SKM-1 (cell line): ENCODE data around the gene CPPED1.

Source experiments
- DNase-seq: peaks from one replicate; lab custom pipeline; 2025; ENCODE audit not compliant: unreplicated experiment; lab: John Stamatoyannopoulos, UW

CPPED1 gene

DNA sequence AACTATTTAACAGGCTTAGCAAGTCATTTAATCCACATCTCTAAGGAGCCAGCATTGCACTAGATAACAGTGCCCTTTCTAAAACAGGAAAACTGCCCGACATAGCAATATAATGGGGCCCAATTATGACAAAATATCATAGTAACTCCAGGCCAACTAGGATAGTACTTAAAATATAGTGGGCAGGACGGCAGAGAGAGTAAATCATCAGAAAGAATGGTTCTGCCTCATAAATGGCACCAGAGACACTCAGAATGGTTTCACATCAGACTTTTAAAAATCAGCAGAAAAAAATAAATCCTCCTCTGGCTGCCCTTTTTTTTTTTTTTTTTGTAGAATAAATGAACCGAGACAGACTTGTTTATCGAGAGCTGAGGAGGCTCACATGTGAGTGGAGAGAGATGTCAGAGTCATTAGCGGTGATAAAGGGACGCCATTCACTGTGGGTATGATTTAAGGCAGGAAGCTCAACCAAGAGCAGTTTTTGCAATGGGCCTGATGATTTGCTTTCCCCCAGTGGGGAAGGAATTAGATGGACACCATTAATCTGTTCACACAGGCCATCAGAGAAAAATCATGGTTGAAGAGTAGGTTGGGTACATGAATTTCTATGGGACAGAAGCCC is 62.6 kb downstream of the CPPED1 start:
- no peak for DNase-seq

DNA sequence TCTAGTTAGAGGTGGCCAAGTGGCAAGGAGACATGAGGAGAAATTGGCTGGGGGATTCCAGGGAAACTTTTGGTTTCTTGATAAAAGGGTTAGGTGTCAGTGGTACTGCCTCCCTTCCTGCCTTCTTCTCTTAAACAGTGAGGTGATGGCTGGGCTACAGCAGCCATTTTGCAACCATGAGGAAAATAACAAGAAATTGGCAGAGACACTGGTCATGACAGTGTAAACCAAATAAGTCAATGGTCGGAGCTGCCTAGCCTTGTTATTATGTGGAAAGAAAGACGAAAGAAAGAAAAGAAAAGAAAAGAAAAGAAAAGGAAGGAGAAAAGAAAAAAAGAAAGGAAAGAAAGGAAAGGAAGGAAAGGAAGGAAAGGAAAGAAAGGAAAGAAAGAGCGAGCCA is 63.9 kb downstream of the CPPED1 start:
- no peak for DNase-seq

DNA sequence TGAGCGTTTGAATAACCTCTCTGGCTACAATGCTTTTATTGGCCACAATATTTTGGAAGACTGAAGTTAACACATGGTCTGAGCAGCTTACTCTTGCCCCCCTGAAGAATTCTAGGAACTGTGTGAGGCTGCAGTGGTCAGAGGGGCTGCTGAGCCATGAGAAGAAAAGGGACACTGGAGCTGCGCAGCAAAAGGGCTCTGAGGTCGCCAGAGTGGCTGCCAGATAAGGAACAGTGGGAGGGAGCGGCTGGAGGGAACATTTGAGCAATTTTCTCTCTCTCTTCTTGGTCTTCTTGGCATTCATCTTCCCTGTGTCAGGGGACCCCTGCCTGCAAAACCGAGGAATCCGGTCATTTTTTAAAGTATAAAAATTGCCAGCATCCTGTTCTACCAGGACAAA is 66.1 kb downstream of the CPPED1 start:
- DNase-seq, result no peak

DNA sequence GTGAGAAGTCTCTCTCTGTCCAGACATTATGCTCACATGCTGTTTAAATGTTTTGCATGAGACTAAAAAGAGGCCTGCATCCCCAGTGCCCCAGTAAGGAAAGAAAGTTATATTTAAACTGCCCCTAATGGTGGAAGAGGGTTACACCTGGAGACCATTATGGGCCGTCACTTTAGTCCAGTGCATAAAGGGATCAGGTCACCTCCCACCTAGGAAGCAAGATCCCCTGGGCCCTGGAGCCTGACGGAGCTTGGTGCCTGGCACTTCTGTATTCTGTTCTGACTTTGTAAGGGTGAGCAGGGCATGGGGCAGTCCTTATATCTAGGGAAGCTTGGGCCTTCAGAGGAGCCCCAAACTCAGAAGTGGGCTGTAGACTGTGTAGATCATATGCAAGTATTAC is 67.9 kb downstream of the CPPED1 start:
- no peak for DNase-seq

DNA sequence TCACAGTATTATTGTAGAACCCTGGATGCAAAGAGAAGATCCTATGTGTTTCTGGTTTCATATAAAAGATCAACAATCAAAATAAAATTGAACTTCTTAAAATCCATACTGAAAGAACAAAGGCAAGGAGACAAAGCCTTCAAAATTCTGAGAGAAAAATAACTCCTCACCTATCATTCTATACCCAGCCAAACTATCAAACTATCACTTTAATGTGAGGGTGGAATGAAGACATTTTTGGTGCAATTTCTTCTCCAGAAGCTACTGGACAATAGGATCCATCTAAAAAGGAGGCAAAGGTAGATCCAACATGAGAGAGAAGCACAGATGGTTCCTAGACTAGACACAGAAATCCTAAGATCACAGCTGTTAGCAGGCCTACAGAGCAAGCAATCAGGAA is 71.1 kb downstream of the CPPED1 start:
- DNase-seq, result no peak

DNA sequence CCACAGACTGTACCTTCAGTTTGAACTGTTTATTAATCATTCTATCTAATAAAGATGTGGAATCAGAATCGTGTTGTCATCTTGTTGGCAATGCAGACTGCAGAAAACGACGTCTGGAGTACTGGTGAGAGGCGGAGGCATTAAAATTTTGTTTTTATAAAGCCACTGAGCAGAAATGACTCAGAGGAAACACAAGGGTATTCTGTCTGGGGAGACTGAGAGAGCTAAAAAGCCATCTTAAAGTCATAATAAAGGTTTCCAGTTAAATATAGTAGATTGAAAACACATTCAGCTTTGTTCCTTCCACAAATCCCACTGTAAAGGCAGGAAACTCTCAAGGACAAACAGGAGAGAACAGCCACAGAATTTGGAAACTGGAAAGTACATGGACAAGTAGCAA is 74.2 kb downstream of the CPPED1 start:
- no peak for DNase-seq

DNA sequence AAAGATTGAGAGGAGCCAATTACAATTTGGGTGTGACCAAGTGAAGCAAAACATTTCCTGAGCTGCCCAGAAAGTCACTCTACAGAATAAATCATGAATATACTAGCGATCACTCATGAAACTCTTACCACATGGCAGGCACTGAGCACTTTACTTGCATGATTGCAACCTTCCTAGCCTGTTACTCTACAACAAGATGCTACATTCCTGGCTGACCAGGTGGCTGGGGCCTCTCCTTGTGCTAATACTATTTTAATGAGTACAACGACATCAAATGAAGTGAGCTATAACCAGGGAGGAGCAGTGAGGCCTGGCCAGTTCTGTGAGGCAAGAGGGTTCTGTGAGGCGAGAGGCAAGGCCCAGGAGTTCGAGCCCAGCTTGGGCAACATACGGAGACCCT is 75.2 kb downstream of the CPPED1 start:
- no peak for DNase-seq

DNA sequence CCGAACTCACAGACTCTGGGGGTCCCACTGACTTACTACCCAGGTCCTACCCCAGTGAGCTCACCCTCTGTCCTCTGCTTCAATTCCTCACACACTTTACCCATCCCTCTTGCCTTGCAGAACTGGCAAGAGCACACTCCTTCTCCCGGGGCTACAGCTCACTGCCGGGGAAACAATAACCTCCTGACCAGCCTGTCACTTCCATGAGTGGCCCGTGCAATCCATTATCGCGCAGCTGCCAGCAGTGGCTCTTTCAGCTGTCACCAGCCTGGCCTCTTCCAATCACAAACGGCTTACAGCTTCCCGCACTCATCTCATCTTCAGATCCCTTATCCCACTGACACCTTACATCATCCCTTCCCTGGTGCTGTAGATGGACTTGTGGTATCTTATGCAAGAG is 79.5 kb downstream of the CPPED1 start:
- DNase-seq, result no peak

DNA sequence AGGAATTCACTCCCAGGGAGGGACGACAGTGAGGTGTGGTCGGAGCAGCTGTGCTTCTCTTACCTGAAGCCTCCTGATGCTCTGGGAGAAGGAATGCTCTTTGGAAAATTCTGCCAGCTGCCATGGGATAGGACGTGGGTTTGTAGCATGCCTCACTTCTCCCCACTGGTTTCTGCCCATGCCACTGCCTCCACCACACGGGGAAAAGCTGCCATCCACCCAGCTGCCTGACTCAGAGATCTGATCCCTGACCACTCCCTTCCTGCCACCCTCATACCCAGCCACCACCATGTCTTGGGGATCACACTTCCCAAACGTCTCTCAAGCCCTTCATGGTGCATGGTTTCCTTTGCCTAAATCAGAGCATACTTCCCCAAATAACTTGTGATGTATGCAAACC is 80.0 kb downstream of the CPPED1 start:
- DNase-seq, result no peak

DNA sequence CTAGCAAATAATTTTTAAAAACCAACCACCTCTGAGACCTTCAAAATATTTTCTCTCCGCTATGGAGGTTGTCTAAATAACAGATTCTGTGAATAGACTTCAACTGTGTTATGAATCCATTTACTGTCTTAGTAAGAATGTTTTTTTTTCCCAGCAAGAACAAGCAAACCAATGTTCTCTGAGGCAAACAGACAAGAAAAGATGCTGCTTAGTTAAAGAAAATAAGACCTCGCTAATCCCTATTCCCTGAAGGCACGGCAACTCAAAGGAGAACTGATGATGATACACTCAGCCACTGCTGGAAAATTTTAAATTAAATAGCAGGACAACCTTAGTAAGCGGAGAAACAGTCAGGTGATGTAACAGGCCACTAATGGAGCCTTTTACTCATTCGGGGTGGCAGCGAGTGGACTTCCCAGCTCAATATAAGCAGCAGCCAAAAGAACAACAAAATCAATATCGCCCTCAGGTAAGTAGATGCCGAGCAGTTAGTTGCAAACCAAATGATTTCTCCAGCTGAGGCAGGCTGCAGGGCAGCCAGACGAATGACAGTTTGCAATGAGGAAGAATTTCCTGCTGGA is 81.8 kb downstream of the CPPED1 start:
- DNase-seq, result no peak

DNA sequence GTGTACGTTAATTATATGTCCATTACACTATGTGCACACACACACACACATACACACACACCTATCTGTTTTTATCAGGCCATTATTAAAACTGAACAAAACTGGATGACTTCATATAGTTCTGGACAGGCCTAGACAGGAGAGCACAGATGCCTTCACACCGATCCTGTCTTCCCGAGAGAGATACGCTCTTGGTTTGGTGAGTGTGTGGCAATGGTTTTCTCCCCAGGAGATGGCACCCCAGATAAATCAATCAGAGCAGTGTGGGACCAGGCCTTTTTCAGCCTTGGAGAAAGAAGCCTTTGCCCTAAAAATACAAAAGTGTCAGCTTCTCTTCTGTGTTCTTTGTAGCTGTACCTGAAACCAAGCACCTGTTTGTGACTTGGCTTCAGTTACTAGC is 83.7 kb downstream of the CPPED1 start:
- no peak for DNase-seq

DNA sequence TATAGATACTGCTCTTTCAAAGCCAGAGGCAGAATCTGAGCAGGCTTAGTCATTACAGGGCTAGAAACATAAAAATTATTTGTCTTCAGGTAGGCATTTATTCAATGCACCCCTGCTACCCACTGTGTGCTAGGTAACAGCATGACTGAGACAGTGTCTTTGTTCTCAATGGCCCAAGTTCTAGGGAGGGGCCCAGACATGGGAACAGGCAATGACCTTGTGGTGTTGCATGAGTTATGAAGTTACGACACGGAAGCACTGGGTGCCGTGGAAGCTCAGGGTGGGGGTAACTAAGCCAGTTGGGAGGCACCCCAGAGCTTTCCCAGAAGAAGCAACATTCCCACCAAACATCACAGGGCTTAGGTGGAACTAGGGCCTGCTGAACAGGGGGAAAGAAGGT is 87.0 kb downstream of the CPPED1 start:
- DNase-seq, result no peak

DNA sequence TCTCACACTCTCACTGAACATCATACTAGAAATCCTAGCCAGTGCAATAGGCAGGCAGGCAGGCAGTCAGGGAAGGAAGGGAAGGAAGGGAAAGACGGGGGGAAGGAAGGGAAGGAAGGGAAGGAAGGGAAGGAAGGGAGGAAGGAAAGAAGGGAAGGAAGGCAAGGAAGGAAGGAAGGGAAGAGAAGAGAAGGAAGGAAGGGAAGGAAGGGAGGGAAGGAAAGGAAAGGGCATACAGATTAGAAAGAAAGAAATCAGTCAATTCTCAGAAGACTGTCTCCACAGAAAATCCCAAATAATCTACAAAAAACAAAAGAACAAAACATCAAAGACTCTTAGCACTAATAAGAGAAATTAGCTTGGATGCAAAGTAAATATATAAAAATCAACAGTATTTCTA is 93.9 kb downstream of the CPPED1 start:
- no peak for DNase-seq

DNA sequence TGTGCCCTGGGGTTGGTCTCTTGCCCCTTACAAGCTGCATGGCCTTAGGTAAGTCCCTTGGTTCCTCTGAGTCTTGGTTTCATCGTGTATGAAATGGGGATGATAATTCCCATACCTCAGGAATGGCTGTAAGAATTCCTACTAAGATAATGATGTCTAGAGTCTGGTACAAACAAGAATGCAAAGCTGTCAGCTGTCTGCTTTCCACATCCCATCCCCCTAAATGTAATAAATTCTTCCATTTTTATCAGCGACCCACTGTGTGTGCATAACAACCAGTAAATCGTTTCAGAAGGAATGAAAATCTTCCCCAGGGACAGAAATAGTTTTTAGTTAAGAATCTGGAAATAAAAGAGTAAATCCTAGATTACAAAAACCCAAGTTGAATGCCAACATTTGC is 95.4 kb downstream of the CPPED1 start:
- no peak for DNase-seq

DNA sequence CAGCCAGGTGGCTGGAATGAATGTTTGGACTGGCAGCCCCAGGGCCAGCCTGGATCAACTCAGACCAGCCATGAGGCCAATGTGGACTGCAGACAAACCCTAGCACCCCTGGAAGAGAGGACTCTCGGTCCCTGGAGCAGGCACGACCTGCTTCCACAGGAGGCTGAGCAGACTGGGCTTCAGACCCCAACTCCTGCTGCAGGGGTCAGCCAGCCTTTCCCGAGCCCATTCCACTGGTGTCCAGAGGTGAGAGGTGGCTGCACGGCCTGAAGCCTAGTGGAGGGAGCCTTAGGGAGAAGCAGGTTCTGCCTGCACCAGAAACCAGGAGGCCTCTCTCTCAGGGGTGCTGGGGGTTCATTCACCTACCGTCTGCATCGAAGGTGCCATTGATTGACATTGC is 97.1 kb downstream of the CPPED1 start:
- no peak for DNase-seq

DNA sequence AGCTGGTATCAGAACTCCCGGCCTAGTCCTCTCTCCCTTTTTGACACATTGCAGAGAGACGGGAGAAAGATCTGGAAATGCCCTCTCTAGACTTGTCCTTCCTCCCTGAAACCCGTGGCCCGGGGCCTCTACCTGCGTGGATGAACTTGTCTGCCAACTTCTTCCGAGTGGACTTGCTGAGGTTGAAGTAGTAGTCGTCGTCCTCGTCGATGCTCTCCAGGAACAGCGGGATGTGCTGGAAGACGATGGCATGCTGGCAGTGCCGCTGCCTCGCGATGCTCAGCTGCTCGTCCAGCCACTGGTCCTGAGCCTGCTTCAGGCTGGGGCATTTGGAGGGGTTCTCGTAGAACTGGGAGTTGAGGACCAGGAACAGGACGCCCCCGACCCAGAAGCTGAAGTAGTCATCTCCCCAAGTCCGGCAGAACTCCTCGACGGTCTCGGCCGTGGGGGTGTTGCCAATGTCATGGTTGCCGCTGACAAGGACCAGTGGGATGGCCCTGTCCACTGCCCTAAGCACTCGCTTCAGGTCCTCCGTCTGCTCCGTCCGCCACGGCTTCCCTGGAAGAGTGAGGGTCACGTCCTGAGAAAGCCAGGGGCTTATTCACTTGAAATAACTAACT is 99.1 kb downstream of the CPPED1 start:
- DNase-seq, result no peak

DNA sequence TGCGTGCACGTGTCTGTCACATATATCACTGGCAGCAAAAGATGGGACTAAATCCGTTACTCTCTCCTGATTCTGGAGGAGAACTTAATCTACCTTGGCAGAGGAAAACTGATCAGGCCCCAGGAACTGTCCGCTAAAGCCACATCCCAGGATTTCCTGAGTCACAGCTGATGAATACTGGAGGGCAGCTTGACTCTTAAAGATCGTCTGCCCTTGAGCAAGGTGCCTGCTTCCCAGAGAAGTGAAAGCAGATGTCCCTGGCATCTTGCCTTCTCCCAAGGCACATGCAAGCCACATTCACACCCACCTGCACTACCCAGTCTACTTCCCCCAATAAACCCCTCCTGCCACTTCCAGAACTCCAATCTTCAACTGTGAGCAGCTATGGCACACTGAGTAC is 99.8 kb downstream of the CPPED1 start:
- no peak for DNase-seq

DNA sequence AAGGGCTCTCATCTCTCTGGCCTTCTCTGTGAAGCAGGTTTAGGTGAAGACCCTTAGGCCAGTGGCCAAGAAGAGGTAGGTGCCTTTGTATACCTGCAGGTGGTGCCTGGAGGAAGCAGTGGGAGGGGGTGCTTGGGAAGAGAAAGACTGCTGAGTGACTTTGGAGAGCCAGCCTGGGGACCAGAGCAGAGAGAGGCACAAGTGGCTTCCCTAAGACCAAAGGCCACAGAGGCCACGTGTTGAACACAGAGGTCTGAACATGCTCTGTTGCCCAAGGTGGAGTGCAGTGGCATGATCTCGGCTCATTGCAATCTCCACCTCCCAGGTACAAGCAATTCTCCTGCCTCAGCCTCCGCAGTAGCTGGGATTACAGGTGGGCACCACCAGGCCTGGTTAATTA is 103.5 kb downstream of the CPPED1 start:
- no peak for DNase-seq

DNA sequence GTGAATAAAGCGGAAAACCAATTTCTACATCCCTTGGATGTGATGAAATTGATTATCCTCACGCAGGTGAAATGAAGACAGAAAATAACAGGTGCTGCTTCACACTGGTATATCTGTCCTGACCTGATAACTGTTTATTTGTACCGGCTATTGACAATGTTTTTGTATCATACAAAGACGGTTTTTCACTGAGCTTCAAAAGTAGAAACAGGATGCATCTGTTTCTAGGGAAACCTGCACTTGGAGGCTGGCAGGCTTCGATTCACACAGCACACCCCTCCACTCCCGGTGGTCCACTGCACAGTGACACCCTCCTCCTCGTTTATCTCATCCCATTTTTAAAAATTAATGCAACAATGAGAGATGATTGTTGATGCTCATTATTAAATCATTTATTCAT is 104.5 kb downstream of the CPPED1 start:
- DNase-seq, result no peak

DNA sequence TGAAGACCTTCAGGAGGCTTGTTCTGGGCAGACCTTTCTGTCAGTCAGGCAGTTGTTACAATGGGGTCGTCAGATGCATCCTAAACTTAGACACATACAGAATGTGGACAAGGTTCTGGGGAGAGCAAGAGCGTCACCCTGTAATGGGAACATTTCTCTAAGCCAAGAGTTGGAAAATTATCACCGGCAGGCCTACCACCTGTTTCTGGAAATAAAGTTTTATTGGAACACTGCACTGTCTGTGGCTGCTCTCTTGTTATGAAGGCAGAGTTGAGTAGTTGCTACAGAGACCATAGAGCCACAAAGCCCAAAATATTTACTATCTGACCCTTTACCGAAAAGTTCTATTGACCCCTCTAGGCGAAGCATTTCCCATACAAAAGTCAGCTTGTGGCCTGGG is 106.2 kb downstream of the CPPED1 start:
- no peak for DNase-seq

DNA sequence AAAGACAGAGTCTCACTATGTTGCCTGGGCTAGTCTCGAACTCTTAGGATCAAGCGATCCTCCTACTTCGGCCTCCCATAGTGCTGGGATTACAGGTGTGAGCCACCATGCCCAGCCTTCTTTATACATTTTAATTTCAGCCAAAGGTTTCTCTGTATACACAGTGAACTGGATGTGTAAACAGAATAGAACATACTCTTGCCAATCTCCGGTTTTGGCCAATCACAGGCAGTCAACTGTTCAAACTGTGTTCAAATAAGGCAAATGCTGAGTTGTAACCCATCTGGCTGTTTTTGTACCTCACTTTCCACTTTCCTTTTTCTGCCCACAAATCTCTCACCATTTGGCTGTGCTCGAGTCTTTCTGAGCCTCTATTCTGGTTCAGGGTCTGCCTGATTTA is 108.2 kb downstream of the CPPED1 start:
- DNase-seq, result no peak

DNA sequence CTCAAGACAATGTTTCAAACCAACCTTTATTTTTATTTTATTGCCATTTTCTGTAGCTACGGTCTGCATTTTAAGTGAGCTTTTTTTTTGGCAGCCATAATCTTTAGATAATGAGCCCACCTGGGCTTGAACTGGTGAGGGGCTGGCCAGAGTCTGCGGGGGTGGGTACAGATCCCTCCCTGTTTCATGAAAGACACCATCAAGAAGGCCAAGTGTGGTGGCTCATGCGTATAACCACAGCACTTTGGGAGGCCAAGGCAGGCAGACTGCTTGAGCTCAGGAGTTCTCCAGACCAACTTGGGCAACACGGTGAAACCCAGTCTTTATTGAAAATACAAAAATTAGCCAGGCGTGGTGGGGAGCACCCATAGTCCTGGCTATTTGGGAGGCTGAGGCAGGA is 113.7 kb downstream of the CPPED1 start:
- no peak for DNase-seq
